Activated naive CD4-positive, alpha-beta T cell treated with anti-CD3 and anti-CD28 coated beads for 36 hours (primary cell): ENCODE data around the gene ZNF382. TPM values are rescaled to one million over a fixed set of nuclear protein-coding genes. Genes with fewer than 3 reads are reported as not detected.

Source experiments
- total RNA-seq, 2 experiments: library from RNA; stranded (reverse); gene quantifications; one replicate each; pipeline ENCODE4 v1.2.3, GENCODE V29; 2021

The ZNF382 gene
- total RNA-seq, 2 experiments from 2014 or later: 7.5 to 7.6 TPM

Other genes with a start within 250 kb of the ZNF382 start
- gene ZFP14, start 226.1 kb upstream of the ZNF382 start, total RNA-seq: 1 to 10 TPM; 2.2 to 3.1 TPM
- 1 to 10 TPM; 2.4 to 2.6 TPM for gene ZFP82, start 186.7 kb upstream of the ZNF382 start, total RNA-seq
- gene ZNF566, start 115.8 kb upstream of the ZNF382 start, total RNA-seq: 1 to 10 TPM; 4.4 to 5.3 TPM
- gene ZNF260, start 77.0 kb upstream of the ZNF382 start, total RNA-seq: 1 to 10 TPM; 3.7 to 5.4 TPM
- 10 to 100 TPM; 17.1 to 18.3 TPM for gene ZNF529, start 32.0 kb upstream of the ZNF382 start, total RNA-seq
- 1 to 10 TPM; 4.5 to 4.7 TPM for gene ZNF461, start 61.5 kb downstream of the ZNF382 start, total RNA-seq
- gene ZNF567, start 82.3 kb downstream of the ZNF382 start, total RNA-seq: 1 to 10 TPM; 6.0 to 6.8 TPM
- 10 to 100 TPM; 11.2 to 11.3 TPM for gene ZNF850, start 167.5 kb downstream of the ZNF382 start, total RNA-seq
- gene ZNF790, start 233.1 kb downstream of the ZNF382 start, total RNA-seq: 1 to 10 TPM; 4.9 to 5.2 TPM
- gene ZNF345, start 245.6 kb downstream of the ZNF382 start, total RNA-seq: 1 to 10 TPM; 3.0 to 3.6 TPM